HL-60 (cell line): ENCODE data around the gene EXOC2.

ENCODE experiments used
- DNase-seq, 2 experiments: peaks; one replicate each; pipeline ENCODE4 v3.0.0-alpha.2; 2010 to 2020; ENCODE audit warnings: low read depth in 1 of 2, low spot score in 1 of 2
- H3K27ac ChIP-seq: fragments of 250-450 bp; sonication (Bioruptor Pico); replicated peaks from 2 replicates; pipeline ENCODE4 v1.5.1; 2020; ENCODE audit warnings: mild to moderate bottlenecking, moderate library complexity
- H3K27me3 ChIP-seq: fragments of 250-450 bp; sonication (Bioruptor Pico); 2 replicates; pipeline ENCODE4 v1.5.1; 2021; ENCODE audit warnings: mild to moderate bottlenecking, moderate library complexity; ENCODE audit not compliant: insufficient read depth, poor library complexity, severe bottlenecking
- H3K4me3 ChIP-seq: replicated peaks from 2 replicates; pipeline ENCODE4 v1.5.1; 2011; ENCODE audit warnings: mild to moderate bottlenecking, control low read depth, low read length; ENCODE audit not compliant: insufficient read depth
- GABPA ChIP-seq: IDR thresholded peaks from 2 replicates; pipeline ENCODE4 v1.6.1; 2012; ENCODE audit warnings: low read depth
- POLR2AphosphoS5 ChIP-seq: IDR thresholded peaks from 2 replicates; pipeline ENCODE4 v1.6.1; 2012; ENCODE audit warnings: low read depth
- SPI1 ChIP-seq: IDR thresholded peaks from 2 replicates; pipeline ENCODE4 v1.6.1; 2012; ENCODE audit warnings: low read depth, mild to moderate bottlenecking, borderline replicate concordance
- TF ChIP-seq, protein P1 (sequence below): IDR thresholded peaks from 2 replicates; pipeline ENCODE4 v1.6.1; 2012; ENCODE audit warnings: low read depth; ENCODE audit not compliant: insufficient replicate concordance
- TF ChIP-seq, protein P2 (sequence below): IDR thresholded peaks from one replicate; pipeline ENCODE4 v1.5.1; 2011; ENCODE audit warnings: low read length, control low read depth, inconsistent platforms; ENCODE audit not compliant: insufficient read depth

The EXOC2 gene

DNA sequence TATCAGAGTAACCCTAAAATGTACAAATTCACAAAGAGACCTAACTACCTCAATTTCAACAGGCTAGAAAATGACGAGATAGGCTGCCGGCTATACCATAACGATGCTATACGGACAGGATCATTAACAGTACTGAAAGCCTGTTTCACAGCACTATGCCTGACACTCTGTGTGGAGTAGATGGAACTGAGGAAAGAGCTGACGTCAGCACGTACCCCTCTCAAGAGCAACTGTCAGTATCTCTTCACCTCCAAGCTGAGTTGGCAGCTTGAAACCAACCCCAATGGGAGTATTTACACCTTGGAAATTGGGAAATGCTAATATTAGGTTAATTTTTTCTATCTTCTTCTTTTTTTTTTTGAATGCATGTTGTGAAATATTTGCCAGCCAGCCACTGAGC is 89.7 kb downstream of the EXOC2 start:
- Histone ChIP-seq H3K27me3 (no peaks in the 10 kb centered on the region), H3K4me3 (no peak overlapping the region), H3K27ac (no peak overlapping the region)
- TF ChIP-seq POLR2AphosphoS5 = no peak
- no peak for TF ChIP-seq GABPA
- TF ChIP-seq, protein P1, sequence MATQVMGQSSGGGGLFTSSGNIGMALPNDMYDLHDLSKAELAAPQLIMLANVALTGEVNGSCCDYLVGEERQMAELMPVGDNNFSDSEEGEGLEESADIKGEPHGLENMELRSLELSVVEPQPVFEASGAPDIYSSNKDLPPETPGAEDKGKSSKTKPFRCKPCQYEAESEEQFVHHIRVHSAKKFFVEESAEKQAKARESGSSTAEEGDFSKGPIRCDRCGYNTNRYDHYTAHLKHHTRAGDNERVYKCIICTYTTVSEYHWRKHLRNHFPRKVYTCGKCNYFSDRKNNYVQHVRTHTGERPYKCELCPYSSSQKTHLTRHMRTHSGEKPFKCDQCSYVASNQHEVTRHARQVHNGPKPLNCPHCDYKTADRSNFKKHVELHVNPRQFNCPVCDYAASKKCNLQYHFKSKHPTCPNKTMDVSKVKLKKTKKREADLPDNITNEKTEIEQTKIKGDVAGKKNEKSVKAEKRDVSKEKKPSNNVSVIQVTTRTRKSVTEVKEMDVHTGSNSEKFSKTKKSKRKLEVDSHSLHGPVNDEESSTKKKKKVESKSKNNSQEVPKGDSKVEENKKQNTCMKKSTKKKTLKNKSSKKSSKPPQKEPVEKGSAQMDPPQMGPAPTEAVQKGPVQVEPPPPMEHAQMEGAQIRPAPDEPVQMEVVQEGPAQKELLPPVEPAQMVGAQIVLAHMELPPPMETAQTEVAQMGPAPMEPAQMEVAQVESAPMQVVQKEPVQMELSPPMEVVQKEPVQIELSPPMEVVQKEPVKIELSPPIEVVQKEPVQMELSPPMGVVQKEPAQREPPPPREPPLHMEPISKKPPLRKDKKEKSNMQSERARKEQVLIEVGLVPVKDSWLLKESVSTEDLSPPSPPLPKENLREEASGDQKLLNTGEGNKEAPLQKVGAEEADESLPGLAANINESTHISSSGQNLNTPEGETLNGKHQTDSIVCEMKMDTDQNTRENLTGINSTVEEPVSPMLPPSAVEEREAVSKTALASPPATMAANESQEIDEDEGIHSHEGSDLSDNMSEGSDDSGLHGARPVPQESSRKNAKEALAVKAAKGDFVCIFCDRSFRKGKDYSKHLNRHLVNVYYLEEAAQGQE = no peak
- TF ChIP-seq SPI1 = no peak
- TF ChIP-seq, protein P2, sequence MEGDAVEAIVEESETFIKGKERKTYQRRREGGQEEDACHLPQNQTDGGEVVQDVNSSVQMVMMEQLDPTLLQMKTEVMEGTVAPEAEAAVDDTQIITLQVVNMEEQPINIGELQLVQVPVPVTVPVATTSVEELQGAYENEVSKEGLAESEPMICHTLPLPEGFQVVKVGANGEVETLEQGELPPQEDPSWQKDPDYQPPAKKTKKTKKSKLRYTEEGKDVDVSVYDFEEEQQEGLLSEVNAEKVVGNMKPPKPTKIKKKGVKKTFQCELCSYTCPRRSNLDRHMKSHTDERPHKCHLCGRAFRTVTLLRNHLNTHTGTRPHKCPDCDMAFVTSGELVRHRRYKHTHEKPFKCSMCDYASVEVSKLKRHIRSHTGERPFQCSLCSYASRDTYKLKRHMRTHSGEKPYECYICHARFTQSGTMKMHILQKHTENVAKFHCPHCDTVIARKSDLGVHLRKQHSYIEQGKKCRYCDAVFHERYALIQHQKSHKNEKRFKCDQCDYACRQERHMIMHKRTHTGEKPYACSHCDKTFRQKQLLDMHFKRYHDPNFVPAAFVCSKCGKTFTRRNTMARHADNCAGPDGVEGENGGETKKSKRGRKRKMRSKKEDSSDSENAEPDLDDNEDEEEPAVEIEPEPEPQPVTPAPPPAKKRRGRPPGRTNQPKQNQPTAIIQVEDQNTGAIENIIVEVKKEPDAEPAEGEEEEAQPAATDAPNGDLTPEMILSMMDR = no peak
- no peak for DNase-seq

DNA sequence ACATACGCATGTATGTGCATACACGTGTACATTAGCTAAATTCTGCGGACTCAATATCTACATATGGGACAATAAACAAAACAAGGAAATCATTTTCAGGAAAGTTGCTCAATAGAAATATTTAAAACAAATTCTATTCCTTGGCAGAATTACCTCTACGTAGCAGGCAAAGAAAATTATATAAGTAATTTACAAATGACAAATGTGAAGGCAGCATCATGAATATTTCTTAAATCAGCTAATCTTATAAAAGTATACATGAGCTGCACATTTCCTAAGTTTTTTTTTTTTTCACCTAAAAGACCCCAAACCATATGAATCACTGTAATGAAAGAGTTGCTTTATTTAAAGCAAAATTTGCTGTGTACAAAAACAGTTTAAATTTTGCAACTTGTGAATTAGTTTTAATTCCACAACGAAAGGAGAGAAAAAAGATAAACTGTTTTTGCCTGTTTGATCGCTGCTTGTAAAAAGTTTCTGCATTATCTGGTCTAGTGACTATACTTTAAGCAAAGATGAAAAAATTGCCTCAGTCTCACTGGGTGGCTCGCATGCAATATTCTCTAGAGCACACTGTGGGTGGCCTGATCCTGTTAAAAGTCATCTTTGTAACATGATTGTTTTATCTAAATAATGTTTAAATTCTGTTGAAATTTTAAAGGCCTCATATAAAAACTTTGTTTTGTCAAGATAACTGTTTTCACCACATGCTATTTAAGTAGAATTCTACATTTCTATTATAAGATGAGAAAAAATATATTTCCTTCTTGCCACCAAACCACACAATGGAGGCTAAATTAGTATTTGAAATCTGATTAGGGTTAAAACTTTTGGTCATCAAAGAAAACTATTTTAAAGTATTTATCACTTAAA is 93.1 kb downstream of the EXOC2 start:
- TF ChIP-seq, protein P1 = no peak
- TF ChIP-seq, protein P2 = no peak
- no peak for TF ChIP-seq GABPA
- no peak for TF ChIP-seq POLR2AphosphoS5
- no peak for TF ChIP-seq SPI1
- no peaks in the 10 kb centered on the region for H3K27me3 ChIP-seq

DNA sequence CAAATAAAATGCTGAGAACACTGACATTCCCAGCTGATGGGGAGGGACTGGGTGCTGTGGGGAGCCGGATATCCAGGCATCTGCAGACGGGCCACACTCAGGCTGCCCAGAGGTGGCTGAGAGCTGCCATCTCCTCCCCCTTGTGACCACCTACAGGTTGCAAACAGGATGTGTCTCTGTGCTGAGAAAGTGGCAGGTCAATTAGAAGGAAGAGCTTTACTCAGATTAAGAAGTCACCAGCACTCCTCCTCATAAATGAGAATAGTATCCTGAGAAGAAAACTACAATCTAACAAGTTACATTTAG is 99.1 kb downstream of the EXOC2 start:
- Histone ChIP-seq H3K4me3 (no peak overlapping the region), H3K27ac (no peak overlapping the region), H3K27me3 (no peaks in the 10 kb centered on the region)
- no peak for DNase-seq
- TF ChIP-seq GABPA (no peak), SPI1 (no peak), POLR2AphosphoS5 (no peak)
- TF ChIP-seq, protein P1 = no peak
- TF ChIP-seq, protein P2 = no peak

More for the DNA sequence above, 93.1 kb downstream of the EXOC2 start:
- no peak overlapping the region for H3K4me3 ChIP-seq
- no peak overlapping the region for H3K27ac ChIP-seq
- DNase-seq = no peak
